IPS-18c (cell line): ENCODE data around the gene MED10.

Source experiments
- H3K4me3 ChIP-seq: 2 replicates; pipeline ENCODE4 v1.7.0; 2013; ENCODE audit warnings: low read depth, mild to moderate bottlenecking, low read length, moderate library complexity; ENCODE audit not compliant: insufficient read depth
- H3K9me3 ChIP-seq: one replicate; pipeline ENCODE4 v1.6.1; 2013; ENCODE audit warnings: mild to moderate bottlenecking, low read length, moderate library complexity; ENCODE audit not compliant: control insufficient read depth, insufficient read depth

MED10 gene

GRCh38 chr5:6403416-6403815 lies 25.1 kb upstream of the MED10 start:
- Histone ChIP-seq H3K4me3 (no peak overlapping the region), H3K9me3 (no peaks in the 10 kb centered on the region)

GRCh38 chr5:6402939-6403338 lies 24.6 kb upstream of the MED10 start:
- H3K4me3 ChIP-seq: no peak overlapping the region
- no peaks in the 10 kb centered on the region for H3K9me3 ChIP-seq

GRCh38 chr5:6401410-6401809 lies 23.1 kb upstream of the MED10 start:
- Histone ChIP-seq H3K9me3 (no peaks in the 10 kb centered on the region), H3K4me3 (no peak overlapping the region)

GRCh38 chr5:6399980-6400910 lies 21.9 kb upstream of the MED10 start:
- Histone ChIP-seq H3K9me3 (no peaks in the 10 kb centered on the region), H3K4me3 (no peak overlapping the region)

- H3K9me3 ChIP-seq: no peaks in the 10 kb centered on the region
- no peak overlapping the region for H3K4me3 ChIP-seq
Measured at GRCh38 chr5:6398570-6399230, 20.4 kb upstream of the MED10 start.

GRCh38 chr5:6397536-6398269 lies 19.4 kb upstream of the MED10 start:
- Histone ChIP-seq H3K9me3 (no peaks in the 10 kb centered on the region), H3K4me3 (no peak overlapping the region)

GRCh38 chr5:6396836-6397535 lies 18.6 kb upstream of the MED10 start:
- H3K9me3 ChIP-seq: no peaks in the 10 kb centered on the region
- H3K4me3 ChIP-seq: no peak overlapping the region

GRCh38 chr5:6396043-6396442 lies 17.7 kb upstream of the MED10 start:
- no peaks in the 10 kb centered on the region for H3K9me3 ChIP-seq
- no peak overlapping the region for H3K4me3 ChIP-seq

- Histone ChIP-seq H3K4me3 (no peak overlapping the region), H3K9me3 (no peaks in the 10 kb centered on the region)
Measured at GRCh38 chr5:6395621-6396020, 17.3 kb upstream of the MED10 start.

- Histone ChIP-seq H3K9me3 (no peaks in the 10 kb centered on the region), H3K4me3 (no peak overlapping the region; the same call in 1 of the 2 replicates)
Measured at GRCh38 chr5:6395102-6395445, 16.7 kb upstream of the MED10 start.

- no peak overlapping the region for H3K4me3 ChIP-seq
Measured at GRCh38 chr5:6394429-6395101, 16.2 kb upstream of the MED10 start.

GRCh38 chr5:6393596-6394194 lies 15.3 kb upstream of the MED10 start:
- H3K4me3 ChIP-seq: no peak overlapping the region

More at GRCh38 chr5:6394429-6395101, 16.2 kb upstream of the MED10 start:
- no peaks in the 10 kb centered on the region for H3K9me3 ChIP-seq

GRCh38 chr5:6392561-6392960 lies 14.2 kb upstream of the MED10 start:
- Histone ChIP-seq H3K9me3 (no peaks in the 10 kb centered on the region), H3K4me3 (no peak overlapping the region)

More at GRCh38 chr5:6393596-6394194, 15.3 kb upstream of the MED10 start:
- no peaks in the 10 kb centered on the region for H3K9me3 ChIP-seq

GRCh38 chr5:6391151-6391550 lies 12.8 kb upstream of the MED10 start:
- no peak overlapping the region for H3K4me3 ChIP-seq
- H3K9me3 ChIP-seq: no peaks in the 10 kb centered on the region

GRCh38 chr5:6389946-6390530 lies 11.7 kb upstream of the MED10 start:
- no peaks in the 10 kb centered on the region for H3K9me3 ChIP-seq

GRCh38 chr5:6389397-6389796 lies 11.1 kb upstream of the MED10 start:
- H3K9me3 ChIP-seq: no peaks in the 10 kb centered on the region
- H3K4me3 ChIP-seq: no peak overlapping the region

More at GRCh38 chr5:6389946-6390530, 11.7 kb upstream of the MED10 start:
- H3K4me3 ChIP-seq: no peak overlapping the region
